Activated CD8-positive, alpha-beta T cell treated with anti-CD3 and anti-CD28 coated beads, Interleukin-2, amount 10 ng/mL, durations not matched to agents 7 days and 5 days (primary cell): ENCODE measurements around the gene ARL16. TPM values are rescaled to one million over a fixed set of nuclear protein-coding genes. Genes with fewer than 3 reads are reported as not detected.

Experiments used
- ATAC-seq: fragments of 150-1000 bp; cut with Tn5 transposase; one replicate; pipeline ENCODE4 v1.10.0; 2021; ENCODE audit warnings: moderate library complexity
- CTCF ChIA-PET: fragments of 350-600 bp; sonication (Branson Sonifier 250); formaldehyde crosslinking; loops from one replicate; lab custom pipeline; 2021; ENCODE audit warnings: antibody characterized with exemption; lab: Charles Lee
- POLR2A ChIA-PET: fragments of 350-600 bp; sonication (Branson Sonifier 250); formaldehyde crosslinking; loops from one replicate; lab custom pipeline; 2021; ENCODE audit warnings: antibody characterized with exemption; lab: Charles Lee
- DNase-seq: peaks from one replicate; pipeline ENCODE4 v3.0.0-alpha.2; 2020
- H3K27ac Mint-ChIP-seq: one replicate; pipeline ENCODE4 v1.8.0; 2021; ENCODE audit warnings: mild to moderate bottlenecking, mixed read lengths
- H3K27me3 Mint-ChIP-seq: one replicate; pipeline ENCODE4 v1.8.0; 2021; ENCODE audit warnings: low read depth, mixed read lengths
- H3K36me3 Mint-ChIP-seq: one replicate; pipeline ENCODE4 v1.8.0; 2021; ENCODE audit warnings: low read depth, mixed read lengths
- H3K4me1 Mint-ChIP-seq: one replicate; pipeline ENCODE4 v1.8.0; 2021; ENCODE audit warnings: low read depth, mixed read lengths
- H3K4me3 Mint-ChIP-seq: one replicate; pipeline ENCODE4 v1.8.0; 2021; ENCODE audit warnings: mild to moderate bottlenecking, mixed read lengths
- H3K9me3 Mint-ChIP-seq: one replicate; pipeline ENCODE4 v1.8.0; 2022; ENCODE audit warnings: mixed read lengths; ENCODE audit not compliant: insufficient read depth
- total RNA-seq, 2 experiments: library from RNA; stranded (reverse); gene quantifications; one replicate each; pipeline ENCODE4 v1.2.3, GENCODE V29; 2021

The ARL16 gene
- total RNA-seq, 2 experiments from 2014 or later, result 21.3 to 28.4 TPM

GRCh38 chr17:81710514-81711308 is 27.1 kb upstream of the ARL16 start:
- Mint-ChIP-seq H3K27me3 (no peaks in the 10 kb centered on the region), H3K36me3 (peaks cover 30% of the 10 kb centered on the region), H3K4me1 (peaks cover 36% of the 10 kb centered on the region), H3K9me3 (no peaks in the 10 kb centered on the region), H3K27ac (peak overlapping the region; percentile 86), H3K4me3 (peak overlapping the region; percentile 70)
- ChIA-PET POLR2A (interaction anchor here (0.7 to 1.5 kb wide), 4 partner anchors 8 to 193 kb away, joined by 3 to 9 read pairs (median 4); partner anchors contain the start of genes ARL16, HGS and MRPL12), CTCF (no interaction called here)
- DNase-seq, result peak; percentile 45
- no peak for ATAC-seq

GRCh38 chr17:81708739-81709185 is 25.2 kb upstream of the ARL16 start:
- CTCF ChIA-PET, result no interaction called here
- Mint-ChIP-seq H3K4me1 (peaks cover 40% of the 10 kb centered on the region), H3K27ac (no peak overlapping the region), H3K4me3 (no peak overlapping the region), H3K36me3 (peaks cover 42% of the 10 kb centered on the region), H3K27me3 (no peaks in the 10 kb centered on the region), H3K9me3 (no peaks in the 10 kb centered on the region)
- ATAC-seq, result no peak
- no peak for DNase-seq
- POLR2A ChIA-PET, result interaction anchor here (1.6 kb wide), 1 partner anchor 151 kb away, joined by 3 read pairs; no protein-coding TSS in a partner anchor

- Mint-ChIP-seq H3K9me3 (no peaks in the 10 kb centered on the region), H3K36me3 (peaks cover 44% of the 10 kb centered on the region), H3K27me3 (no peaks in the 10 kb centered on the region), H3K27ac (no peak overlapping the region), H3K4me1 (peaks cover 36% of the 10 kb centered on the region), H3K4me3 (no peak overlapping the region)
- no peak for DNase-seq
- ChIA-PET CTCF (no interaction called here), POLR2A (no interaction called here)
- no peak for ATAC-seq
Observed at GRCh38 chr17:81707725-81708646, 24.4 kb upstream of the ARL16 start.

GRCh38 chr17:81706757-81707624 is 23.4 kb upstream of the ARL16 start:
- ChIA-PET CTCF (no interaction called here), POLR2A (interaction anchor here (1.0 kb wide), 1 partner anchor 24 kb away, joined by 3 read pairs; no protein-coding TSS in a partner anchor)
- Mint-ChIP-seq H3K27me3 (no peaks in the 10 kb centered on the region), H3K27ac (no peak overlapping the region), H3K4me3 (no peak overlapping the region), H3K36me3 (peaks cover 51% of the 10 kb centered on the region), H3K4me1 (peaks cover 36% of the 10 kb centered on the region), H3K9me3 (no peaks in the 10 kb centered on the region)
- DNase-seq (no peak), ATAC-seq (no peak)

GRCh38 chr17:81706232-81706611 is 22.6 kb upstream of the ARL16 start:
- ChIA-PET CTCF (no interaction called here), POLR2A (interaction anchor here (1.0 to 5.3 kb wide), 2 partner anchors 22 to 23 kb away, joined by 3 to 50 read pairs; partner anchors contain the start of genes ARL16 and HGS)
- no peak overlapping the region for H3K4me3 Mint-ChIP-seq
- no peaks in the 10 kb centered on the region for H3K9me3 Mint-ChIP-seq
- H3K27me3 Mint-ChIP-seq, result no peaks in the 10 kb centered on the region
- no peak overlapping the region for H3K27ac Mint-ChIP-seq
- H3K4me1 Mint-ChIP-seq, result peaks cover 41% of the 10 kb centered on the region
- ATAC-seq, result no peak
- H3K36me3 Mint-ChIP-seq, result peaks cover 55% of the 10 kb centered on the region
- no peak for DNase-seq

GRCh38 chr17:81705518-81706231 is 22.1 kb upstream of the ARL16 start:
- Mint-ChIP-seq H3K4me1 (peaks cover 41% of the 10 kb centered on the region), H3K27me3 (no peaks in the 10 kb centered on the region), H3K27ac (no peak overlapping the region), H3K9me3 (no peaks in the 10 kb centered on the region), H3K4me3 (peak overlapping the region; percentile 34), H3K36me3 (peaks cover 57% of the 10 kb centered on the region)
- ATAC-seq (no peak), DNase-seq (no peak)
- CTCF ChIA-PET, result no interaction called here
- POLR2A ChIA-PET, result interaction anchor here (5.3 kb wide), 1 partner anchor 21 kb away, joined by 50 read pairs; the partner anchor contains the start of genes ARL16 and HGS

GRCh38 chr17:81703747-81704654 is 20.4 kb upstream of the ARL16 start:
- DNase-seq, result peak; percentile 57
- H3K4me3 Mint-ChIP-seq, result peak overlapping the region; percentile 81
- CTCF ChIA-PET, result interaction anchor here (1.0 to 2.2 kb wide), 3 partner anchors 20 to 41 kb away, joined by 3 to 12 read pairs (median 5); partner anchors contain the start of genes ARL16 and HGS
- peaks cover 33% of the 10 kb centered on the region for H3K4me1 Mint-ChIP-seq
- no peaks in the 10 kb centered on the region for H3K27me3 Mint-ChIP-seq
- peak overlapping the region; percentile 84 for H3K27ac Mint-ChIP-seq
- no peaks in the 10 kb centered on the region for H3K9me3 Mint-ChIP-seq
- POLR2A ChIA-PET, result interaction anchor here (0.8 to 5.3 kb wide), 18 partner anchors 7 to 223 kb away, joined by 3 to 50 read pairs (median 5); partner anchors contain the start of genes ARL16, CCDC137, HGS and MAFG
- ATAC-seq, result no peak
- peaks cover 56% of the 10 kb centered on the region for H3K36me3 Mint-ChIP-seq

- Mint-ChIP-seq H3K27ac (peak within 1 kb of the TSS; percentile 96), H3K36me3 (peaks cover 59% of the 10 kb centered on the region), H3K9me3 (no peaks in the 10 kb centered on the region), H3K4me1 (peaks cover 35% of the 10 kb centered on the region), H3K27me3 (no peaks in the 10 kb centered on the region), H3K4me3 (peak within 1 kb of the TSS; percentile 95)
- peak; percentile 89 for ATAC-seq
- DNase-seq, result peak; percentile 94
- POLR2A ChIA-PET, result interaction anchor here (0.6 to 5.3 kb wide), 21 partner anchors 8 to 224 kb away, joined by 3 to 50 read pairs (median 4); partner anchors contain the start of genes ARL16, CCDC137, HGS and MAFG
- CTCF ChIA-PET, result interaction anchor here (1.0 to 2.2 kb wide), 8 partner anchors 13 to 189 kb away, joined by 3 to 12 read pairs (median 4); partner anchors contain the start of genes ARL16, CCDC137, HGS and OXLD1
Observed at GRCh38 chr17:81702934-81703746, 19.5 kb upstream of the ARL16 start, which contains the start of gene MRPL12. TSS of gene MRPL12 (plus strand) at chr17:81703367. CDS start at chr17:81703502, 135 bp downstream.
